Medulla oblongata (tissue), 1 donor: ENCODE data around the gene UTP25.
"Not testable (repeated sequence)": the region's sequence is repeated elsewhere in the genome, so short reads cannot be mapped to it uniquely, and the experiment has no call there.

Experiments
- DNase-seq: peaks from one replicate; pipeline ENCODE4 v3.0.0-alpha.2; 2015; ENCODE audit errors: extremely low spot score

The UTP25 gene, protein sequence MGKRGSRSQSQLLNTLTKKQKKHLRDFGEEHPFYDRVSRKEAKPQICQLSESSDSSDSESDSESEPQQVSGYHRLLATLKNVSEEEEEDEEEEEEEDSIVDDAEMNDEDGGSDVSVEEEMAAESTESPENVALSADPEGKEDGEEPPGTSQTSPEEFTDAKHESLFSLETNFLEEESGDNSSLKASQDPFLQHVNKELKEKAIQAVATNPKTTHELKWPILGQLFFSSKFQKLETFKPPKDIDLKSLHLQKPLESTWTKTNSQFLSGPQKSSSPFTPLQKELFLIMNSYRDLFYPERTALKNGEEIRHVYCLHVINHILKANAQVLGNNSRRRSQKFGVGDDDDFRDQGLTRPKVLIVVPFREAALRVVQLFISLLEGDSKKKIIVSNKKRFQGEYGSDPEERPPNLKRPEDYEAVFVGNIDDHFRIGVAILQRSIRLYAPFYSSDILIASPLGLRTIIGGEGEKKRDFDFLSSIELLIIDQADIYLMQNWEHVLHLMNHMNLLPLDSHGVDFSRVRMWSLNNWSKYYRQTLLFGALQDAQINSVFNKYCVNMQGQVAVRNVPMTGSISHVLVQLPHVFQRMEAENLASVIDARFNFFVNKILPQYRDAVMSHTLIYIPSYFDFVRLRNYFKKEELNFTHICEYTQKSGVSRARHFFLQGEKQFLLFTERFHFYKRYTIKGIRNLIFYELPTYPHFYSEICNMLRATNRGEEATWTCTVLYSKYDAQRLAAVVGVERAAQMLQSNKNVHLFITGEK

DNA sequence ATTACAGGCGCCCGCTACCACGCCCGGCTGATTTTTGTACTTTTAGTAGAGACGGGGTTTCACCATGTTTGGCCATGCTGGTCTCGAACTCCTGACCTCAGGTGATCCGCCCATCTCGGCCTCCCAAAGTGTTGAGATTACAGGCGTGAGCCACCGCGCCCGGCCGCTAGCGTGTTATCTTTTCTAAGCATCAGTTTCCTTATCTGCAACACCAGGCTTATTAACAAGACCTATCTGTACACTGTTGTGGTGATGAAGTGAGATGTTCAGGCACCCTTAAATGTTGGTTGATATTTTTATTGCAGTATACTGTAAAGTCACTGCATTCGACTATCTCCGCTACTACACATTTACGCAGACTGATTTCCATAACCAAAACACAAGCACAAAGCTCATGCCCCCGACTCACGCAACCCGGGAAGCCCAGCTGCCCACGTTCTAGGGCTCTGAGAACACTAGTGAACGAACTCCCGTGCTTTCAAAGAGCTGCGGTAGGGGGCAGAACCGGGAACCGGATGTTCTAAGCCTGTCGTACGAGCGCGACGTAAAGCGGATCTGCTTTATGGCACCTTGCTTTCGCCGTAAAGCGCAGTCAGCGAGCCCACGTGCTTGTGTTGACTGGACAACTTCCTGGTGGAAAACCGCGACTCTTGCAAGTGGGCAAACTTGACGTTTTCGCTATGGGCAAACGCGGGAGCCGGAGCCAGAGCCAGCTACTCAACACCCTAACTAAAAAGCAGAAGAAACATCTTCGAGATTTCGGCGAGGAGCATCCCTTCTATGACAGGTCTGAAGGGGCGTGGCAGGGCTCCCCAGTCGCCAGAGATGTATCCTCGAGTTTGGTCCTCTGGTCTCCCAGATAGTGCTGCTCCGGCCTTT is at the start of gene UTP25:
Gene UTP25 (plus strand): TSS at position 589 of the 879 bp plus-strand sequence. CDS start 92 bp downstream, at position 681.
- DNase-seq, result peak; percentile 96

DNA sequence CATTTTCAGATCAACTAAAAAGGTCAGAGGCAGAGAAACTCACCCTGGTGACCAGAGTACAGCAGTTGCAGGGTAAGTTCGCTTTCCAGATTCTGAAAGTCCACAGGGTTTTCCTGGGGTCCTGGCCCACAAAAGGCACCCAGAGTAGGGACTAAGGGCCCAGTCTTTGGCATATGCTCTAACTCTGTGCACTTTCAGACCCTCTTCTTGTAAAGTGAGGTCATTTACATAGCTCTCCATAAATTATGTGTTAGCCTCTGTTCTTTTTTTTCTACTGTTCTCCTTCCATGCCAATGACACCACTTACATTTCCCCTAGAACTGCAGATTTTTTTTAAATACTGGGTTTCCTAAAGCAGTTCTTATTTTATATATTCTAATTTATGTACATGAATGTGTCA is 49.7 kb upstream of the UTP25 start:
- no peak for DNase-seq

DNA sequence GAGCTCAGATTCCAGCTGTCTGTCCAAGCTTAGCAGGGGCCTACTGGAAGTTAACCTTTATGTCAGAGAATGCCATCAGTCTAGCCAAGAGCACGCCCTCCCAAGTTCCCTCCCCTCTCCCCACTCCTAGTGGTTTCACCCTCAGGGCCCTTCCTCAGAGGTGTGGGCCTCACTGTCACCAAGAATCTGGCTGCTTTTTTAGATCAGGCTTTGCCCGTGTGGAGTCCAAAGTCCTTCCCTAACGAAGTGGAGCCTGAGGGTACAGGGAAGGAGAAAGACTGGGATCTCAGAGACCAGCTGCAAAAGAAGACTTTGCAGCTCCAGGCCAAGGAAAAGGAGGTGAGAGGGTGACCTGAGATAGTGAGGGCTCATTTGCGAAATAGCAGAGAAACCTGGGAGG is 47.5 kb upstream of the UTP25 start:
- no peak for DNase-seq

DNA sequence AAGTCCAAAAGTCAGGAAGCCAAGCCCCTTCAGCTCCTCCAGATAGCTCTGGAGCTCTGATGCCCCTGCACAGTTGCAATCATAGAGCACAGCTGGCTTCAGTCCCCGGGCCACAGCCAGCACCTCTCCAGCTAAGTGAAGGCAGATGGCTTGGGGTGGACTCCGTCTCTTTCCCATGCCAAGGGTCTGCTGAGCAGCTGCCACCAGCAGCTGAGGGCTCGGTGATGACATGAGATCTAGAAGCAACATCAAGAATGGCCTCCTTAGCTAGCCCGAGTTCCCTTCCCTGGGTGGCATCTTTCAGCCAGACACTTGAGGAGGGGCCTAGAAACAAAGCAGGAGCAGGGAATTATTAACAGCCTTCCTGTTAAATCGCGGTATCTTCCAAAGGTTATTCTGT is 44.4 kb upstream of the UTP25 start:
- no peak for DNase-seq

DNA sequence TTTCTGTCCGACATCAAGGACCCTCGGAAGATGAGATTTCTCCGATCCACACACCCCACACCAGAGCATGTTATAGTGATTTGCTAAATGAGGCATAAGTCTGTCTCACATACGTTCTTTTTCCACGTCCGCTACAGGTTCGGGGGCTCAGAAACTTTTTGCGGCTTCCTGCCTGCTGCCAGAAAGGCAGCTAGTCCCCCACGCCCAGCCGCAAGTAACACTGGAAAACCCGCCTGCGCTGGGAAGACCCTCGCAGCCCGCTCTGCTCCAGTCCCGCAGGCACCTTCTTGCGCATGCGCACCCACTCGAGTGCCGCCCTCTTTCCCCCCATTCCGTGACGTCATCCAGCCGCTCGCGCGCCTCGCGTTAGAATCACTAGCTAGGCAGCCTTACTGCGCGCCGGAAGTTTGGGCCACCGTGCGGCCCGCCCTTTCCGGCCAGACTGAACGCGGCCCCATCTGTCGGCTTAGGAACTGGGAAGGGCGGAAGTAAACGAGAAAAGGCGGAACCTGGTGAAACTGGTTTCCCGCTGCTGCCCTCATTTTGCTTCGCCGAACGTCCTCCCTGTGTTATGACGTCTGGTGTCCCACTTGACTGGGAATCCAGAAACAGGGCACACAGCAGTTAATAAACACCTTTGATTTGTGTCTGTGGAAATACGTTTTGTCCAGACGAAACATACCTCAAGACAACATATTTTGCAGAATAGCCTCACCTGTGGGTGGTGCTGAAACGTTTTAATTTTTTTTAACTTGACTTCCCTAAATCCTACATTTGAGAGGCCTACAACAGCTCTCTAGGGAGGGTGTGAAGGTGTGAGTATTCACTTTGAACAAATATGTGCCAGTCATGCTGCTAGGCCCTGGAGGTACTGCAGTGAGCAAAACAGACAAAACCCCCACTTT is 43.3 kb upstream of the UTP25 start, which contains the start of gene C1orf74:
Gene C1orf74 (minus strand): TSS at position 295 of the 905 bp plus-strand sequence. CDS start 925 bp downstream, outside the sequence.
- DNase-seq, result peak; percentile 99

DNA sequence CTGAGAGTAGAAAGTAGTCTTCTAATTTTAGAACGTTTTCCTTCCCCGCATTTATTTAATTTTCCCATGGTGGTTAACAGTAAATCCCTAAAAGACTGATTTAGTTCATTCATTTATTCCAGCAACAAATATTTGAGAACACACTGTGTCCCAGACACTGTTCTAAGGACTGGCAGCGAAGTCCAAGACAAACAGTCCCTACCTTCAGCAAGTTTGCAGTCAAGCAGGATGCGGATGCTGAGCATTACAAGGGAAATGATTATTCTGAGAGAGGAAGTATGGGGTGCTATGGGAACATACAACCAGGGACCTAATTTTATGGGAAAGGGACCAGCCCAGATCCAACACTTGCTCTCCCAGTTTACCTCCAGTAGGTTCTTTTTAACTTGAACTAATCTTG is 42.2 kb upstream of the UTP25 start:
- DNase-seq, result no peak

DNA sequence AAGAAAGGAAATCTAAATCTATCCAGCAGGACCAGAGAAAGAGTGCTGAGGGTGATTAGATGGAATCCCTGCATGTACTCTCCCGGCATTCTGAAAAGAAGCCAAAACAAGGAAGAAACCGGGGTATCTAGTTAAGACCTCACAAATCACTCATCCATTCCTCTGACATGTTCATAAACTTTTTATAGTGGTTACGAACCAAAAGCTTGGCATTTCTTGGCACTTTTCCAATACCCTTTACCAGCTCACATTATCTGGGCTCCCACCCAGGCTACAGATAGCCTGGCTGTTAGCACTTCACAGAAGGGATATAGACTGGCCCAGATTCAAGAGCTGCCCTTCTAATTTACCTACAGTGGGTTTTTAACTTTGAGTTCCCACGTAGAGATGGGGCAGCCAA is 41.6 kb upstream of the UTP25 start:
- no peak for DNase-seq

DNA sequence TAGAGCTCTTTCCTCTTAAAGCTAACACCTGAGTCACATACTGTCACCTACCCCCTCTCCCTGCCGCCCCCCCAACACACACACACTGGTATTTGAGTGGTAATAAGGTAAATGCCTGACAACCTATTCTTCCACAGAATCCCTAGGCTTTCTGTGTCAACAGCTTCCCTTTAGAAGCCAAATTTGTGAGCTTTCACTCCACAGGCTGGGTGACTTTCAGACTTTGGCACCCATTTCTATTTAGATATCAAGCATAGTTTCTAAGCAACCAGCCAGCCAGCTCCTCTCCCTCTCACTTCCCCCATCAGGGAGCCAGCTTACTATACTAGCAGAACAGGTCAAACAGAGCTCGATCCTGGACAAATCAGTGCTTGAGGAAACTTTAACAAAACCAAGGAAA is 40.2 kb upstream of the UTP25 start:
- no peak for DNase-seq

DNA sequence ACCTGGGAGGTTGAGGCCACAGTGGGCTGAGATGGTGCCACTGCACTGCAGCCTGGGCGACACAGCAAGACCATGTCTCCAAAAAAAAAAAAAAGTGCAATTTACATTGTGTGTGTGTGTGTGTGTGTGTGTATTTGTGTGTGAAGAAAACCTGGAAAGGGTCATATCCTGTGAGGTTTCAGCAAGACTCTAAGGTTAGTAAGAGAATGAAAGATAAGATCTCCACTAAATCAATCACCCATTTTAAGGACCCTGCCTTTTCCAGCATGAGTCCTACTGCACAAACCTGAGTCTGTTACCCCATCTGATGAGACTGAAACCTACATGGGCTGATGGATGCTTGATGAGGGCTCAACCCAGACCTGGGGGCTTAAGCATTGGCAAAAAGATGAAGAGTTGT is 38.5 kb upstream of the UTP25 start:
- DNase-seq, result no peak

DNA sequence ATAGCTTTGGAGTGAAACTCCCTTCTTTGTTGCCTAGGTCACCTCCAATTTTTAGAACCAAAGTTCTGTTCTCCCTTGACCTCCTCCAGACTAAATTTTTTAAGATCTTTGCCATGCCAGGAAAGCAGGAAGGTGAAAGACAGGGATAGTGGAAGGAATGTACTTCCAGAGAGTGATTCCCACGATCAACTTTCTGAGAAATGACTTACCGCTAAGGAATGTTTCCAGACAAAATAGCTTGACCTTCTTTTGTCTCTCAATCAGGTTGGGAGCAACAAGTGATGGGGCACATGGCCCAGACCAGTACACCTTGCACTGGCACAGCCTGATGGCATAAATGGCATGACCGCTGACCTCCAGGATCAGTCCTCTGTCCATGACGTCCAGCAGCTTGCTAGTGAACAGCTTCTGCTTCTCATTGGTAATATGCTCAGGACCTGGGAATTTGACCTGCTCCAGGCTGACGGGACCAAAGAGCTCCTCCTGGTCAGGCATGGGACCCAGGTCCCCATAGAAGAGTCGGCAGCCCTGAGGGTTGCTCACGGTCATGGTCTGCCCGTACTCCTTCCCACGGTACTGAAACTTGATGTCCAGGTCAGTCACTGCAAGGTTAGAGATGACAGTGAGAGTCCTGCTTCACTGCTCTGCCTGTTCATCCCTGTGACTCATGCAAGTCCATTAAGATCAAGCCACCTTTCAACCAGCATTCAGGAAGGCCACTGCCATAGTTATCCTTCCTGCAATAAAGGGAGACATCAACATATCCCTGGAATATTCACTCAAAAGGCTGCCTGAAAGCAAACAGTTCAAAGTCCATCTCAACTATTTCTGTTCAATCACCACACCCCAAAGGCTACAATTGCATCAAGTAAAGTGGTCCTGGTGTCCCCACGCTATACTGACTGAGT is 37.2 kb upstream of the UTP25 start:
- no peak for DNase-seq

DNA sequence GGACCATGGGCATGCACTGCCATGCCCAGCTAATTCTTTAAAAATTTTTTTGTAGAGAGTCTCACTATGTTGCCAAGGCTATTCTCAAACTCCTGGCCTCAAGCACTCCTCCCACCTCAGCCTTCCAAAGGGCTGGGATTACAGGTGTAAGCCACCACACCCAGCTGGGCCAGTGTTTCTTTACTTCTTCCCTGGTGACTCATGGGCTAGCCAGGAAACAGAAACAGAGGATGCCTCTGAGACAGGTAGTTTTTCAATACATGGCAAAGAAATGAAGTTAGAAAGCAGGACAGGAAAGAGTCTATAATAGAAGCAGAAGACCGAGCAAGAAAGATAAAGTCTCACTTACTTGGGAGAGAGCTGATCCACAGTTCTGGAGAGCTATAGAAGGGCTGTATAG is 35.9 kb upstream of the UTP25 start:
- DNase-seq, result no peak

DNA sequence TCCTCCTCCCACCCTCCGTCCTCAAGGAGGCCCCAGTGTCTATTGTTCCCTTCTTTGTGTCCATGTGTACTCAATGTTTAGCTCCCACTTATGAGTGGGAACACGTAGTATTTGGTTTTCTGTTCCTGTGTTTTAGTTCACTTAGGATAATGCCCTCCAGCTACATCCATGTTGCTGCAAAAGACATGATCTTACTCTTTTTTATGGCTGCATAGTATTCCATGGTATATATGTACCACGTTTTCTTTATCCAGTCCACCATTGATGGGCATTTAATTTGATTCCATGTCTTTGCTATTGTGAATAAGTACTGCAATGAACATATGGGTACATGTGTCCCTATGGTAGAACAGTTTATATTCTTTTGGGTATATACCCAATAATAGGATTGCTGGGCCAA is 34.1 kb upstream of the UTP25 start:
- not testable (repeated sequence) for DNase-seq

DNA sequence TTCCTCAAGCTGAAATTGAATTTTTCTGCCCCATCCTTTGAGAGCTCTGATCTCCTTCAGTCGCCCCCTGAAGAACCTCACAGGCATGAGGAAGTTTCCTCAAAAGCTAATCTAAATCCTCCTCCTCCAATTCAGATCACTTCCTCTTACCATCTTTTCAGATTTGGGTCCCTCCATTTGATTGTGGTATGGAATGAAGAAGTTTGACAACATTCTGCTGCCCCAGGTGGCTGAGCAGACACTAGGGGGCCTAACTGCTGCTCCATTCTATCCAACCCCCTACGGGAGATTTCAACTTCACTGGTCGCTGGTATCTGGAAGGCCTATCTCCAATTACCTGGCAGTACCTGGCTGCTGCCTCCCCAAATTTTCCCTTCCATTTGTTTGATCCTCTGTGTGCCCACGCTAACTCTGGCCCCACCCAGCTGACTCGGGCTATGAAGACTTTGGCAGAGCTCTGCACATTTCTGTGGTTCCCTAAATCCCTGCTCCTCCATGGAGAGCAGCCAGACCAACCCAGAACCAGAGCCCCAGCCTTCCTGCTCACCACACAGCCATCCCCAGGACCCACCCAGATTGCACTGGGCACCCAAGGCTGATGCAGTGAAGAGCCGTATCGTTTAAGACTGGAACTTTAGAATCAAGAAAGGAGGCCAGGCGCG is 29.7 kb upstream of the UTP25 start:
- DNase-seq, result no peak

DNA sequence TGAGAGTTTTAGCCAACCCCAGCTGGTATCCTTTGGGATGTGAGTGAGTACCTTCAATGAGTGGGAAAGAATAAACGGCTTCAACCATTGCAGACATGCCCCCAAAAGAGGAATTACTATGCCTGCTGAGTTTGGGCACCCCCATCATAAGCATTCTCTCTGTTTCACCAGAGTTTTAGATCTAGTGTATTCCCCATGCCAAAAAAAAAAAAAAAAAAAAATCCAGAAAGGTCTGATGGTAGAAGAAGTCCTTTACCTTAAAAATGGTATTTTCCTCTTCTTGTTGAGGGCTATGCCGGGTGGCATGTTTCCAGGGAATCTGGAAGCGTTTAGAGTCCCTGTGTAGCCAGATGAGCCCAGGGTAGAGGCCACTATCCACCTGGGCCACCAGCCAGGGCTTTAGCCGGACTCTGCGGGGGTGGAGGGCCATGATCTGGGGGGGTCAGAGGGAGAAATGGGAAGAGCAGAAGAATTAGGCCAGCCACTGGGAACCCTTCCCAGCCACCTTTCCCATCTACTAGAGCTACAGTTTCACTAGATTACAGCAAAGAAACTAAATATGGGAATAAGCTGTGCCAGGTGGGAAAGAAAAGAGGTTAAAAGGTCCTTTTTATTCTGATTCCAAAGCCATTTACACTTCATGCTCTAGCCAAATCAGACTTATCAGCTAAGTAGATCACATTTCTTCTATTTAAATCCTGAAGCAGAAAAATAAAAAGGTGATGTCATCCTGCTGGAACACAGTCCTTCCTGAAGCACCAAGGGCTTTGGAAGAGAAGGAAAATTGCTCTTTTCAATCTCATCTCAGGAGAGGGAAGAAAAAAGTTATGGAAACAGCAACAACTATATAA is 26.6 kb upstream of the UTP25 start:
- peak; percentile 8 for DNase-seq

DNA sequence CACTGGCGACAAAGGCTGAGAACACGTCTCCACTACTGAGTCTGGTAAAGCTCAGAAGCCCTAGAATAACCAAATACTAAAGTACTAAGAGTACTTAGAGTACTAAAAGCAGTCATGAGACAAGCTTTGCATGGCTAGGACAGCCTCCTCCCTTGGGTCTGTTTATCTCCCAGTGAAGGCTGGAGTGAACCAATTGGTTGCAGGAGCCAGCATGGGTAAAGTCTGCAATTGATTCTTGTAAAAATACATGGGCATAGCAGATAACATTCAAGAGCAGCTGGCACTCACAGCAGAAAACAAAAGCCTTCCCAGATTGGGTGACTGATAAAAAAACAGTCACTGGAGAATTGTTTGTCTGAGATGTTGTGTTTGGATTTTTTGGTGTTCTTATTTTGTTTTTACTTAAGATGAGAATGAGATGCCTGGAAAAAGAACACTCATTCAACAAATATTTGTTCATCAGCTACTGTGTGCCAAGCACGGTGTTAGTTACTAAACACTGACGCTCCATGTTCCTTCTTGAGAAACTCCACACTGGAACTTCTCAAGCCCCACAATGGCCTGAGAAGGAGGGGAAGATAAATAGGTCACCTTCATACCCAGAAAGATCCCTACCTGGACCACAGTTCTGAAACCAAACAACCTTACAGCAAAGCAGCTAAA is 25.5 kb upstream of the UTP25 start:
- no peak for DNase-seq

DNA sequence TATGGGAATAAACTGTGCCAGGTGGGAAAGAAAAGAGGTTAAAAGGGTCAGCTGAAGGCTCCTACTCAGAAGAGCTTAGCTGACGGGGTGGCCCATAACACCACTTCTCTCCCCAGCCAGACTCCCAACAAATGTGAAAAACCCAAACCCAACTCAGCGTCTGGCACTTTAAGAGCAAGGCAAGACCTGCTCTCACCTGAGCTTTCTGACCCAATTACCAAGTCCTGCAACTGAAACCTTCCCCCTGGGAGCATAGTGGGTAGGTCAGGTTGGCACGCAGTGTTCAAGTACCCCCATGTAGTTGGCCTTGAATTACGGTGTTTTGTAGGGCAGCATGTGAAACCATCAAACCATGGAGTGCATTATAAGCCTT is 25.0 kb upstream of the UTP25 start:
- DNase-seq, result no peak

DNA sequence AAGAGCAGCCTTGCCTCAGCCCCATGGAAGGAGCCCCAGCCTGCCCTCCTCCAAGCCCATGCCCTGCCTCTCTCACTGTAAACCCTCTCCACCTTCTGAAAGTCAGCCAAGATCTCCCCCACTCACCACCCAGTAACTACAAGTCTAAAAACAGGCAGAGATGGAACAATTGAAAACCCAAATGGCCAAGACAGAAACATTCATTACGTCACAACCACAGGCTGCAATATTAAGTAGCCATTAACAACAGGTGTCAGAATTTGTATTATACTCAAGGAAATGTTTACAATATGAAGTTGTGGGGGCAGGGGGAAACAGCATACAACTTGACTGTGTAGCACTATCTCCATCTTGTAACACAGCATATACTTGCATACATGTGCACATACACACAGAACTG is 24.2 kb upstream of the UTP25 start:
- no peak for DNase-seq

DNA sequence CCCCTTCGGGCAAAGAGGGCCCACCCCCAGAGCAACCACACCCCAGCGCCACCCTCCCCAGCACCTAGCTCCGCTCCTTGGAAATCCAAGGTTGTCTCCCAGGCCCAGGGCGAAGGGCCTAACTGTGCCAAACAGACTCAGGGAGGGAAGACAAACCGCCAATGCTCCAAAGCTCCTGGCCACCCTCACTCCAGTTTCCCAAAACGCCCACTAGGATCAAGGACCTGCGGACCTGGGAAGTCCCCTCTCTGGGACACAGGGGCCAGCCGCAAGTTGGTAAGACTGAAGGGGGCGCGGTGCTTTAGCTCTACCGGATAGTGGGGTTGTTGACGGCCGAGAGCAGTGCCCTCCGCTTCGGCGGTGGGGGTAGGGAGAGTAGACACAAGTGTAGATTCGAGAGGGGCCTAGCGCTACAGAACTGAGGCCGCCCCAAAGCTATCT is 22.4 kb upstream of the UTP25 start:
- DNase-seq, result no peak
